ENCODE measurements around the gene GADD45GIP1. TPM values are rescaled to one million over a fixed set of nuclear protein-coding genes. Genes with fewer than 3 reads are reported as not detected.

Gene GADD45GIP1
- total RNA-seq, 6 experiments from 2014 or later, result 34.3 to 54.3 (median 46.9) TPM

GRCh38 chr19:12935071-12935470 lies 22.0 kb downstream of the GADD45GIP1 start:
- Mint-ChIP-seq H3K27me3 (ENCODE audit: insufficient read depth) (peaks cover 8% of the 10 kb centered on the region), H3K27ac (no peak overlapping the region), H3K4me1 (ENCODE audit: low read depth) (peaks cover 28% of the 10 kb centered on the region), H3K4me3 (no peak overlapping the region), H3K9me3 (peaks cover 11% of the 10 kb centered on the region), H3K36me3 (ENCODE audit: low read depth) (peaks cover 28% of the 10 kb centered on the region)
- TF ChIP-seq CTCF (IDR thresholded peaks at IDR 0.05), result no peak
- no peak for DNase-seq

DNA sequence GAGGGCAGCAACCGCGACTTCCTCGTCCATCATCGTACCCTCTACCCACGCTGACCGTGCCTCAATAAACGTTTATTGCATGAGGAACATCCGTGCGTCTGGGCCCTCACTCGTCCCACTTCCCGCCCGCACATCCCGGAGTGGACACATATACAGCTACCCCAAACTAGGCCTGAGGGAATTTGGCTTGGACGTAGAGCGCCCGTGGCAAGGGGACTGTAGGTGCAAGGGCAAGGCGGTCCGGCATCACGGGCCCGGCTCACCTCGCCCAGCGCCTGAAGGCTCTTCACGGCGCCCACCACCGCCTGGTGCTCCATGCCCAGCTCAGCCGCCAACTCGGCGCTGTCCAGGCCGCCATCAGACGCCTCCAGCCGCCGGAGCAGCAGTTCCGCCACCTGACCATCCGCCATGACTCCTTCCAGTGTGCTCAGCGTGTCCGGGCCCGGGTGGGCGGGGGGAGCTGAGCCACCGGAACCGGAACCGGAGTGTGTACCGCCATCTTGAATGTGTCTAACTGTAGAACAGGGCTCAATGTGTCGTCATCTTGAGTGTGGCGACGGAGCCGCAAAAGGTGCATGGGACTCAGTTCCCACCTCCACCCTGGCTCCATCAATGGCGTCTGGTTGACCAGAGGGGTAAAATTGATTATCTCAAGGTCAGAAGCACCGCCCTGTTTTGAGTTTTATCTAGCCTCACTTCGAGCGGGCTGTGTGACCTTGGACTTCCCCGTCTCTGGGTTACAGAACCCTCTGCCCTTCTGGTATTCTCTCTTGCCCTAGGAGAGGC lies 23.5 kb downstream of the GADD45GIP1 start, which contains the start of gene FARSA:
TSS of gene FARSA (minus strand) at position 425 of the 786 bp plus-strand sequence. CDS start at position 410, 15 bp downstream.
- H3K9me3 Mint-ChIP-seq, result peaks cover 2% of the 10 kb centered on the region; the same call in 1 of the 2 replicates
- TF ChIP-seq CTCF (IDR thresholded peaks at IDR 0.05), result no peak
- H3K4me1 Mint-ChIP-seq (ENCODE audit: low read depth), result peaks cover 19% of the 10 kb centered on the region
- H3K27me3 Mint-ChIP-seq (ENCODE audit: insufficient read depth), result peaks cover 2% of the 10 kb centered on the region
- H3K36me3 Mint-ChIP-seq (ENCODE audit: low read depth), result peaks cover 18% of the 10 kb centered on the region
- peak within 1 kb of the TSS; percentile 97 for H3K4me3 Mint-ChIP-seq
- DNase-seq, result peak; percentile 82
- peak within 1 kb of the TSS; percentile 88 for H3K27ac Mint-ChIP-seq

GRCh38 chr19:12932392-12933286 lies 24.4 kb downstream of the GADD45GIP1 start:
- Mint-ChIP-seq H3K4me1 (ENCODE audit: low read depth) (peaks cover 16% of the 10 kb centered on the region), H3K27ac (peak overlapping the region; percentile 88), H3K4me3 (peak overlapping the region; percentile 97), H3K36me3 (ENCODE audit: low read depth) (peaks cover 16% of the 10 kb centered on the region), H3K27me3 (ENCODE audit: insufficient read depth) (no peaks in the 10 kb centered on the region; the same call in 1 of the 2 replicates), H3K9me3 (no peaks in the 10 kb centered on the region)
- DNase-seq, result no peak
- TF ChIP-seq CTCF (IDR thresholded peaks at IDR 0.05), result no peak

GRCh38 chr19:12930002-12930645 lies 26.9 kb downstream of the GADD45GIP1 start:
- H3K9me3 Mint-ChIP-seq, result no peaks in the 10 kb centered on the region
- H3K4me3 Mint-ChIP-seq, result no peak overlapping the region
- H3K27ac Mint-ChIP-seq, result no peak overlapping the region
- H3K4me1 Mint-ChIP-seq (ENCODE audit: low read depth), result peaks cover 10% of the 10 kb centered on the region
- peaks cover 23% of the 10 kb centered on the region for H3K36me3 Mint-ChIP-seq (ENCODE audit: low read depth)
- no peaks in the 10 kb centered on the region; the same call in 1 of the 2 replicates for H3K27me3 Mint-ChIP-seq (ENCODE audit: insufficient read depth)
- TF ChIP-seq CTCF (IDR thresholded peaks at IDR 0.05), result no peak; the same call in 1 of the 2 replicates
- DNase-seq, result no peak

DNA sequence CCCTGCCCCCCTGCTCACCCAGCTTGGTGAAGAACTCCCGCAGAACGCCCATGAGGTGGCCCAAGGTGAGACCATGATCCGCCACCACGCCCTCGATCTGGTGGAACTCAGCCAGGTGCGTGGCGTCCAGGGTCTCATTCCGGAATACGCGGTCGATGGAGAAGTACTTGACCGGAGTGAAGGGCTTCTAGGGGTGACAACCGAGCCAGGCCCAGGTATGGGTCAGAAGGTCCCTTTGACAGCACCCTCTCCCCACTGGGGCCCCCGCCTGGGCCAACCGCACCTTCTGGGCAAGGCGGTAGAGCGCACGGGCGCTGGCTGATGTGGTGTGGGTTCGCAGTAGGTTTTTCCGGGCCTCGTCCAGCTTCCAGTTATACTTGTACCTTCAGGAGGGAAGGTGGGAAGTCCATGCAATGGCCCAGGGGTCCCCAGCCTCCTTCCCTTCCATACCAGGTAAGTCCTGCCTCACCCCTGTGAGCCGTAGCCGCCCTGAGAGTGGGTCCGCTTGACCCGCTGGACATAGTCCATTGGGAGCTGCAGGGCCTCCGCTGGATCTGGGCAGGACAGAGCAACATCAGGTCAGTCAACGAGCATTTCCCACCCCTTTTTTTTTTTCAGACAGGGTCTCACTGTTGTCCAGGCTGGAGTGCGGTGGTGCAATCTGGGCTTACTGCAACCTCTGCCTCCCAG lies 32.3 kb downstream of the GADD45GIP1 start:
- TF ChIP-seq CTCF (IDR thresholded peaks at IDR 0.05), result no peak
- Mint-ChIP-seq H3K27me3 (ENCODE audit: insufficient read depth) (no peaks in the 10 kb centered on the region; the same call in 1 of the 2 replicates), H3K36me3 (ENCODE audit: low read depth) (peaks cover 24% of the 10 kb centered on the region), H3K4me3 (no peak overlapping the region), H3K27ac (no peak overlapping the region), H3K4me1 (ENCODE audit: low read depth) (no peaks in the 10 kb centered on the region), H3K9me3 (no peaks in the 10 kb centered on the region)
- no peak for DNase-seq

All from HFFc6 (cell line).